Ovary (tissue), 9 donors: ENCODE data around the gene KNDC1. TPM values are rescaled to one million over a fixed set of nuclear protein-coding genes. Genes with fewer than 3 reads are reported as not detected.

Source experiments
- DNase-seq, 5 donors: peaks; one replicate each; pipeline ENCODE4 v3.0.0-alpha.2; 2019 to 2020
- H3K27ac ChIP-seq, 2 donors: fragments of 200-600 bp; one replicate each; pipeline versions ENCODE4 v1.5.1 to v1.8.0; 2019 to 2022
- H3K27me3 ChIP-seq: fragments of 200-600 bp; one replicate; pipeline ENCODE4 v1.8.0; 2022
- H3K36me3 ChIP-seq: fragments of 200-600 bp; sonication (generic); one replicate; pipeline ENCODE4 v1.5.1; 2019
- H3K4me1 ChIP-seq: one replicate; pipeline ENCODE4 v1.8.1; 2013; ENCODE audit warnings: mild to moderate bottlenecking, moderate library complexity; ENCODE audit not compliant: insufficient read depth
- H3K4me3 ChIP-seq: fragments of 200-600 bp; sonication (generic); one replicate; pipeline ENCODE4 v1.5.1; 2017
- H3K9me3 ChIP-seq, 2 donors: fragments of 200-600 bp in 1 of 2; sonication (generic) in 1 of 2; one replicate each; pipeline versions ENCODE4 v1.5.1 to v1.8.1; 2013 to 2019; ENCODE audit warnings: mild to moderate bottlenecking in 1 of 2, moderate library complexity in 1 of 2
- CTCF ChIP-seq, 3 donors: fragments of 450-650 bp in 2 of 3; fragments of 200-600 bp in 1 of 3; IDR thresholded peaks; one replicate each; pipeline versions ENCODE4 v1.5.1 to v1.8.0; 2016 to 2022; ENCODE audit warnings: antibody characterized with exemption in 3 of 3, mild to moderate bottlenecking in 1 of 3
- EP300 ChIP-seq: sonication (generic); formaldehyde crosslinking; IDR thresholded peaks from one replicate; pipeline ENCODE4 v1.6.1; 2017; ENCODE audit warnings: antibody characterized with exemption
- POLR2A ChIP-seq: fragments of 450-650 bp; IDR thresholded peaks from one replicate; pipeline ENCODE4 v1.6.1; 2017; ENCODE audit warnings: antibody characterized with exemption, mild to moderate bottlenecking, moderate library complexity
- WGBS, 3 donors: extraction: QIAGEN DNeasy Blood & Tissue Kit in 1 of 3; methylation state at CpG; one replicate each; pipeline versions ENCODE4 v1.1.5 to v1.1.7; 2013 to 2017; 5-methylcytosine and 5-hydroxymethylcytosine counted together
- intact Hi-C, 4 donors: fragments of 100-400 bp; cut with DNase I; formaldehyde crosslinking; loops; one replicate each; pipeline versions ENCODE4 v1.11.0 to v1.15.1; 2022 to 2023
- polyA plus RNA-seq, 2 donors: library from polyadenylated mRNA; stranded (reverse); fragments of 200-250 nt in 1 of 2; fragments of 350-450 nt in 1 of 2; fragmentation: Illumina TruSeq in 1 of 2; extraction: RNeasy Lipid Tissue Mini Kit (QIAGEN cat#74804) in 1 of 2; gene quantifications; one replicate each; pipeline ENCODE4 v1.2.3, GENCODE V29; 2013 to 2014
- total RNA-seq, 7 donors: library from RNA; depleted of rRNA in 2 of 7; stranded (reverse); fragments of >200 nt in 2 of 7; fragmentation: NEBNext Ultra II Directional in 3 of 7; extraction: Animal tissue kit (Norgen Biotek cat#: 25700) in 3 of 7; gene quantifications; one replicate each; pipeline versions ENCODE4 v1.1.0 to v1.2.4, GENCODE V29; 2016 to 2023
- donor health status: DM: no; HTN: no; CAD: no; lungs with moderate emphysema.
- donor health status: DM: no; HTN: no; CAD: no.
- donor health status: Bipolar disorder and iron deficiency.
- donor health status: DM: yes; HTN: yes; CAD: no.
- donor health status: DM: no; HTN: no; CAD: no.
- donor health status: DM: yes; HTN: yes; CAD: no.

Gene KNDC1
- total and polyA plus RNA-seq, 9 donors: 0.67 to 34.9 (median 16.6) TPM

GRCh38 chr10:133254421-133255120 is 94.6 kb downstream of the KNDC1 start:
- intact Hi-C loops: no loop called here
- H3K27me3 ChIP-seq: no peaks in the 10 kb centered on the region
- H3K36me3 ChIP-seq: no peaks in the 10 kb centered on the region
- peak; percentile 42 to 76 (median 67) for DNase-seq
- 10 to 20% (median 13%) methylated on average over 13 of the region's 13 CpGs for whole genome bisulfite sequencing, 3 donors
- TF ChIP-seq POLR2A (no peak), EP300 (no peak), CTCF (IDR thresholded peaks at IDR 0.05) (no peak)
- H3K9me3 ChIP-seq: no peaks in the 10 kb centered on the region
- H3K27ac ChIP-seq: peak overlapping the region; percentile 65 to 90
- H3K4me1 ChIP-seq: peaks cover 45% of the 10 kb centered on the region
- H3K4me3 ChIP-seq: no peak overlapping the region

GRCh38 chr10:133255323-133255722 is 95.3 kb downstream of the KNDC1 start:
- TF ChIP-seq EP300 (no peak), CTCF (IDR thresholded peaks at IDR 0.05) (no peak), POLR2A (no peak)

GRCh38 chr10:133257489-133258065 is 97.6 kb downstream of the KNDC1 start:
- Histone ChIP-seq H3K36me3 (no peaks in the 10 kb centered on the region), H3K9me3 (no peaks in the 10 kb centered on the region), H3K27ac (peak overlapping the region; percentile 66 to 83), H3K27me3 (no peaks in the 10 kb centered on the region), H3K4me3 (no peak overlapping the region), H3K4me1 (peaks cover 30% of the 10 kb centered on the region)
- 1 to 4% (median 3%) methylated on average over 27 of the region's 27 CpGs for WGBS, 3 donors
- TF ChIP-seq POLR2A (no peak), CTCF (IDR thresholded peaks at IDR 0.05) (peak; percentile 30 to 55 (median 46)), EP300 (no peak)
- DNase-seq: peak; percentile 79 to 84 (median 82)
- intact Hi-C loops: no loop called here

More at GRCh38 chr10:133255323-133255722, 95.3 kb downstream of the KNDC1 start:
- Histone ChIP-seq H3K27ac (peak overlapping the region; percentile 65 to 90), H3K4me1 (peaks cover 41% of the 10 kb centered on the region), H3K4me3 (no peak overlapping the region), H3K9me3 (no peaks in the 10 kb centered on the region), H3K27me3 (no peaks in the 10 kb centered on the region), H3K36me3 (no peaks in the 10 kb centered on the region)
- 40 to 95% (median 75%) methylated on average over 12 to 15 of the region's 15 CpGs for WGBS, 3 donors
- intact Hi-C loops: no loop called here
- peak in 3 of 5 donors; percentile 57 to 62 (median 57) for DNase-seq

- Histone ChIP-seq H3K27me3 (no peaks in the 10 kb centered on the region), H3K4me1 (peaks cover 28% of the 10 kb centered on the region), H3K9me3 (no peaks in the 10 kb centered on the region), H3K4me3 (no peak overlapping the region), H3K27ac (peak overlapping the region; percentile 66 to 83), H3K36me3 (no peaks in the 10 kb centered on the region)
- DNase-seq: peak in 3 of 5 donors; percentile 64 to 69 (median 66)
- WGBS, 3 donors: 79 to 85% (median 82%) methylated on average over 19 to 21 of the region's 21 CpGs
- TF ChIP-seq POLR2A (no peak), CTCF (IDR thresholded peaks at IDR 0.05) (no peak), EP300 (no peak)
- intact Hi-C loops: no loop called here
These were observed 98.2 kb downstream of the KNDC1 start for GRCh38 chr10:133258066-133258817.
